ENCODE results near the gene TINAG.

The TINAG gene

DNA sequence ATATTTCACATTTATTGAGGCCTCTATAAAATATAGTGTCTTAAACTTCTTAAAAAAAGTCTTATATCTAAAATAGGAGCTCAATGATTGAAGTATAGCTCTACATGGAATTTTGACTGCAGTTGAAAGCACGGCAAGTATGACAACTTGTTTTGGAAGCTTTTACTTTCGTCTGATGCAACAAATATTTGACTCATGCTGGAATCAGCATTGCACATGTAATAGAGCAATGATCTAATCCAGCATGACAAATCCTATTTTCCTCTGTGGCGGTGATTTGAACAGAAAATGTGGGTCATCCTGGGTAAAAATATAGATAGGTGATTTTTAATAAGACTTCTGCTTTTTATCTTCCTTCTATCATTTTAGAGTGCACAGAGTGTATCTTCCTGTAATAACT is 111.6 kb downstream of the TINAG start (continued):
- TF ChIP-seq ZBTB44 (tag by site-specific recombination; IDR thresholded peaks at IDR 0.05) (no peak), ZNF280D (tag by site-specific recombination; IDR thresholded peaks at IDR 0.05) (no peak), ZBTB48 (tag by site-specific recombination; IDR thresholded peaks at IDR 0.05) (no peak), ZBTB21 (tag by site-specific recombination; IDR thresholded peaks at IDR 0.05) (peak; percentile 67; the same call in 1 of the 2 replicates), ZNF76 (tag by site-specific recombination; IDR thresholded peaks at IDR 0.05; ENCODE audit: borderline replicate concordance, low read depth) (no peak), ZNF202 (tag by site-specific recombination; IDR thresholded peaks at IDR 0.05; ENCODE audit: borderline replicate concordance) (no peak), ZNF248 (tag by site-specific recombination; IDR thresholded peaks at IDR 0.05) (no peak), SP7 (tag by site-specific recombination; IDR thresholded peaks at IDR 0.05) (no peak), OSR2 (tag by site-specific recombination; IDR thresholded peaks at IDR 0.05) (no peak), ZNF155 (tag by site-specific recombination; IDR thresholded peaks at IDR 0.05) (no peak), ZBTB7A (tag by site-specific recombination; IDR thresholded peaks at IDR 0.05; ENCODE audit: low read depth) (no peak), TCF7L2 (IDR thresholded peaks at IDR 0.05; ENCODE audit: borderline replicate concordance, low read depth, low read length) (no peak), ZNF112 (tag by site-specific recombination; IDR thresholded peaks at IDR 0.05) (no peak), ZNF423 (tag by site-specific recombination; IDR thresholded peaks at IDR 0.05) (no peak), ZNF366 (tag by site-specific recombination; conservative IDR thresholded peaks at IDR 0.05) (0 out of 2 replicates have a peak, but pooled peaks have one; percentile 11)
- TF ChIP-seq, protein P1, sequence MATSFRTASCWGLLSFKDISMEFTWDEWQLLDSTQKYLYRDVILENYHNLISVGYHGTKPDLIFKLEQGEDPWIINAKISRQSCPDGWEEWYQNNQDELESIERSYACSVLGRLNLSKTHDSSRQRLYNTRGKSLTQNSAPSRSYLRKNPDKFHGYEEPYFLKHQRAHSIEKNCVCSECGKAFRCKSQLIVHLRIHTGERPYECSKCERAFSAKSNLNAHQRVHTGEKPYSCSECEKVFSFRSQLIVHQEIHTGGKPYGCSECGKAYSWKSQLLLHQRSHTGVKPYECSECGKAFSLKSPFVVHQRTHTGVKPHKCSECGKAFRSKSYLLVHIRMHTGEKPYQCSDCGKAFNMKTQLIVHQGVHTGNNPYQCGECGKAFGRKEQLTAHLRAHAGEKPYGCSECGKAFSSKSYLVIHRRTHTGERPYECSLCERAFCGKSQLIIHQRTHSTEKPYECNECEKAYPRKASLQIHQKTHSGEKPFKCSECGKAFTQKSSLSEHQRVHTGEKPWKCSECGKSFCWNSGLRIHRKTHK (tag by site-specific recombination; IDR thresholded peaks at IDR 0.05) = no peak
- TF ChIP-seq, protein P2, sequence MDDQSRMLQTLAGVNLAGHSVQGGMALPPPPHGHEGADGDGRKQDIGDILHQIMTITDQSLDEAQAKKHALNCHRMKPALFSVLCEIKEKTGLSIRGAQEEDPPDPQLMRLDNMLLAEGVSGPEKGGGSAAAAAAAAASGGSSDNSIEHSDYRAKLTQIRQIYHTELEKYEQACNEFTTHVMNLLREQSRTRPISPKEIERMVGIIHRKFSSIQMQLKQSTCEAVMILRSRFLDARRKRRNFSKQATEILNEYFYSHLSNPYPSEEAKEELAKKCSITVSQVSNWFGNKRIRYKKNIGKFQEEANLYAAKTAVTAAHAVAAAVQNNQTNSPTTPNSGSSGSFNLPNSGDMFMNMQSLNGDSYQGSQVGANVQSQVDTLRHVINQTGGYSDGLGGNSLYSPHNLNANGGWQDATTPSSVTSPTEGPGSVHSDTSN (CRISPR knock-in tag; IDR thresholded peaks at IDR 0.05) = no peak
- TF ChIP-seq, protein P3, sequence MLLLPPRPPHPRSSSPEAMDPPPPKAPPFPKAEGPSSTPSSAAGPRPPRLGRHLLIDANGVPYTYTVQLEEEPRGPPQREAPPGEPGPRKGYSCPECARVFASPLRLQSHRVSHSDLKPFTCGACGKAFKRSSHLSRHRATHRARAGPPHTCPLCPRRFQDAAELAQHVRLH (tag by site-specific recombination; IDR thresholded peaks at IDR 0.05) = no peak

GRCh38 chr6:54426995-54427394 is 118.8 kb downstream of the TINAG start:
- no peak overlapping the region for H3K4me3 ChIP-seq (ENCODE audit: low read depth, low read length)
- TF ChIP-seq ZIC2 (tag by site-specific recombination; IDR thresholded peaks at IDR 0.05) (peak; percentile 60), ZNF701 (tag by site-specific recombination; IDR thresholded peaks at IDR 0.05) (no peak)
- H3K4me1 ChIP-seq (ENCODE audit: control insufficient read depth, insufficient read depth, low read length) = no peaks in the 10 kb centered on the region
- H3K9me3 ChIP-seq (ENCODE audit: control insufficient read depth, insufficient read depth, low read depth, low read length) = no peaks in the 10 kb centered on the region
- ChIA-PET CTCF (no interaction called here), POLR2A (no interaction called here)
- no peak overlapping the region for H3K27ac ChIP-seq (ENCODE audit: extremely low read depth, low read depth, low read length)
- no peaks in the 10 kb centered on the region for H3K36me3 ChIP-seq (ENCODE audit: control insufficient read depth in 2 of 2, insufficient read depth in 1 of 2, low read length in 2 of 2)

Data from HEK293 (cell line).